Endothelial cell of umbilical vein (primary cell): ENCODE results near the gene RWDD1. TPM values are rescaled to one million over a fixed set of nuclear protein-coding genes. Genes with fewer than 3 reads are reported as not detected.
A peak's percentile ranks its signal among the peaks of the same experiment; 100 is the strongest.

Experiments used
- BruUV-seq: library from RNA; stranded (reverse); fragments of 400-500 nt; replicated peaks from 2 replicates; lab custom pipeline; 2021; lab: Mats Ljungman, UMichigan
- CTCF ChIA-PET: fragments of 300-600, 350-600 bp; sonication (Branson Sonifier 250); formaldehyde crosslinking; loops from one replicate; lab custom pipeline; 2021; ENCODE audit warnings: antibody characterized with exemption, inconsistent platforms; lab: Charles Lee
- POLR2A ChIA-PET: fragments of 300-600, 350-600 bp; sonication (Branson Sonifier 250); formaldehyde crosslinking; loops from one replicate; lab custom pipeline; 2021; ENCODE audit warnings: antibody characterized with exemption, inconsistent platforms; lab: Charles Lee
- DNase-seq: peaks from one replicate; pipeline ENCODE4 v3.0.0-alpha.2; 2011; ENCODE audit warnings: low read depth, low spot score
- FAIRE-seq: peaks from 2 replicates; lab custom pipeline; 2011; peaks lifted over from hg19 to GRCh38; lab: Jason Lieb, UNC
- H2AFZ ChIP-seq: 2 replicates; pipeline ENCODE4 v1.6.0; 2012; ENCODE audit warnings: low read depth, low read length, control low read depth, inconsistent platforms
- H3K27ac ChIP-seq: 2 replicates; pipeline ENCODE4 v1.5.1; 2011; ENCODE audit warnings: low read depth, mild to moderate bottlenecking, control low read depth, low read length, moderate library complexity; ENCODE audit not compliant: insufficient read depth
- H3K27me3 ChIP-seq, 2 experiments: 2 replicates each; pipeline versions ENCODE4 v1.6.0 to v1.6.1; 2011; ENCODE audit warnings: low read length in 2 of 2, mixed read lengths in 1 of 2; ENCODE audit not compliant: control insufficient read depth in 2 of 2, insufficient read depth in 2 of 2
- H3K36me3 ChIP-seq, 2 experiments: 2 replicates in 1 of 2; 3 replicates in 1 of 2; pipeline ENCODE4 v1.5.1; 2011; ENCODE audit warnings: low read length in 2 of 2, mild to moderate bottlenecking in 1 of 2, moderate library complexity in 1 of 2; ENCODE audit not compliant: control insufficient read depth in 2 of 2, insufficient read depth in 2 of 2; ENCODE audit errors: extremely low read depth in 1 of 2
- H3K4me1 ChIP-seq: 3 replicates; pipeline ENCODE4 v1.5.1; 2011; ENCODE audit warnings: mild to moderate bottlenecking, low read length; ENCODE audit not compliant: control insufficient read depth, insufficient read depth; ENCODE audit errors: extremely low read depth
- H3K4me2 ChIP-seq: 2 replicates; pipeline ENCODE4 v1.6.1; 2011; ENCODE audit warnings: low read length, control low read depth, mixed read lengths; ENCODE audit not compliant: insufficient read depth
- H3K4me3 ChIP-seq, 3 experiments: fragments of 200-600 bp in 1 of 3; sonication (generic), shearing (Covaris generic) in 1 of 3; replicated peaks in 1 of 3; 2 replicates each; pipeline ENCODE4 v1.5.1; 2011 to 2016; ENCODE audit warnings: control low read depth in 3 of 3, low read length in 3 of 3, mild to moderate bottlenecking in 2 of 3, inconsistent platforms in 1 of 3, low read depth in 1 of 3, moderate library complexity in 1 of 3; ENCODE audit not compliant: insufficient read depth in 1 of 3
- H3K79me2 ChIP-seq: 2 replicates; pipeline ENCODE4 v1.6.0; 2012; ENCODE audit warnings: low read length, inconsistent platforms; ENCODE audit not compliant: control insufficient read depth, insufficient read depth
- H3K9ac ChIP-seq: replicated peaks from 2 replicates; pipeline ENCODE3; 2011; ENCODE audit warnings: low read length, control low read depth; ENCODE audit not compliant: insufficient read depth; ENCODE audit errors: extremely low read depth
- H3K9me1 ChIP-seq: replicated peaks from 3 replicates; pipeline ENCODE4 v1.6.0; 2011; ENCODE audit warnings: mild to moderate bottlenecking, low read length; ENCODE audit not compliant: control insufficient read depth, insufficient read depth; ENCODE audit errors: extremely low read depth
- H3K9me3 ChIP-seq: replicated peaks from 2 replicates; pipeline ENCODE4 v1.5.1; 2012; ENCODE audit warnings: low read length, inconsistent platforms; ENCODE audit not compliant: control insufficient read depth, insufficient read depth
- H4K20me1 ChIP-seq: replicated peaks from 2 replicates; pipeline ENCODE3; 2011; ENCODE audit warnings: mild to moderate bottlenecking, low read length; ENCODE audit not compliant: control insufficient read depth, insufficient read depth; ENCODE audit errors: extremely low read depth
- CTCF ChIP-seq, 2 donors: IDR thresholded peaks; 1 replicate in 1 of 2; 2 replicates in 1 of 2; pipeline ENCODE4 v1.5.1; 2011; ENCODE audit warnings: low read length in 2 of 2, mild to moderate bottlenecking in 2 of 2, moderate library complexity in 2 of 2, control low read depth in 1 of 2, inconsistent platforms in 1 of 2, low read depth in 1 of 2; ENCODE audit not compliant: insufficient read depth in 1 of 2; ENCODE audit errors: extremely low read depth in 1 of 2
- EZH2 ChIP-seq: IDR thresholded peaks from 2 replicates; pipeline ENCODE4 v1.6.1; 2012; ENCODE audit warnings: borderline replicate concordance, low read depth, mild to moderate bottlenecking, moderate library complexity, low read length, inconsistent platforms; ENCODE audit not compliant: severe bottlenecking
- FOS ChIP-seq: IDR thresholded peaks from 2 replicates; pipeline ENCODE4 v1.6.1; 2011; ENCODE audit warnings: mild to moderate bottlenecking, low read length, moderate library complexity, borderline replicate concordance; ENCODE audit not compliant: insufficient read depth
- GATA2 ChIP-seq: IDR thresholded peaks from 2 replicates; pipeline ENCODE4 v1.7.0; 2011; ENCODE audit warnings: low read depth, mild to moderate bottlenecking, moderate library complexity, mixed read lengths, low read length; ENCODE audit not compliant: insufficient read length, insufficient read depth
- JUN ChIP-seq: IDR thresholded peaks from 2 replicates; pipeline ENCODE4 v1.6.1; 2011; ENCODE audit warnings: borderline replicate concordance, low read depth; ENCODE audit not compliant: insufficient read length, insufficient read depth
- MAX ChIP-seq: IDR thresholded peaks from 2 replicates; pipeline ENCODE4 v1.6.1; 2011; ENCODE audit not compliant: insufficient read depth, insufficient read length
- MYC ChIP-seq: IDR thresholded peaks from one replicate; pipeline ENCODE4 v1.6.1; 2011; ENCODE audit warnings: mild to moderate bottlenecking, low read depth, low read length
- POLR2A ChIP-seq: IDR thresholded peaks from 2 replicates; pipeline ENCODE4 v1.6.1; 2012; ENCODE audit warnings: low read depth, mild to moderate bottlenecking, control low read depth, low read length
- POLR2AphosphoS5 ChIP-seq: IDR thresholded peaks from 2 replicates; pipeline ENCODE4 v1.6.1; 2012; ENCODE audit warnings: low read depth, mild to moderate bottlenecking, control low read depth, low read length, moderate library complexity; ENCODE audit not compliant: insufficient read depth
- dilution Hi-C: fragments of 300-500 bp; cut with MboI; formaldehyde crosslinking; loops from one replicate; pipeline ENCODE4 v1.15.0; 2019; ENCODE audit warnings: low sequenced_read_pairs; ENCODE audit not compliant: extremely low pct_ligation_motif_present
- intact Hi-C: fragments of 100-400 bp; cut with micrococcal nuclease; formaldehyde crosslinking; loops from one replicate; pipeline ENCODE4 v1.10.0; 2022
- polyA plus RNA-seq, 4 experiments: library from polyadenylated mRNA; depleted of rRNA in 3 of 4; stranded (reverse) in 3 of 4; unstranded in 1 of 4; fragments of >200 nt; gene quantifications; 2 replicates each; pipeline versions ENCODE4 v1.2.1 to v1.2.3, GENCODE V29; 2011 to 2012; ENCODE audit warnings: missing spikeins in 1 of 4
- total RNA-seq: library from RNA; stranded (reverse); gene quantifications from 2 replicates; pipeline ENCODE4 v1.2.3, GENCODE V29; 2021

The RWDD1 gene
- total and polyA plus RNA-seq, 2 donors (not counting 3 experiments of a cell fraction or from before 2014, with no cell fraction given), result 18.7 to 37.9 TPM

- BruUV-seq, result no TSS peak
- DNase-seq (peak; percentile 57), FAIRE-seq (no peak)
- H3K4me1 ChIP-seq, result peaks cover 16% of the 10 kb centered on the region
- H3K9me1 ChIP-seq, result no peaks in the 10 kb centered on the region
- POLR2A ChIA-PET, result no interaction called here
- no peak overlapping the region for H3K4me3 ChIP-seq
- H2AFZ ChIP-seq, result no peak overlapping the region
- H3K9me3 ChIP-seq, result no peaks in the 10 kb centered on the region
- H3K9ac ChIP-seq, result peak overlapping the region; percentile 36
- peak overlapping the region; percentile 13 for H3K27ac ChIP-seq
- H3K4me2 ChIP-seq, result peak overlapping the region; percentile 37
- H3K27me3 ChIP-seq, result peaks cover 0 to 2% of the 10 kb centered on the region in 2 experiments
- H4K20me1 ChIP-seq, result no peaks in the 10 kb centered on the region
- TF ChIP-seq FOS, result no peak
- TF ChIP-seq EZH2, result no peak
- TF ChIP-seq POLR2AphosphoS5, result no peak
- TF ChIP-seq JUN, result no peak
- TF ChIP-seq MAX, result no peak
- no peak for TF ChIP-seq GATA2
- no peak for TF ChIP-seq CTCF (IDR thresholded peaks at IDR 0.05; ENCODE audit: extremely low read depth in 1 of 2, insufficient read depth in 1 of 2, low read depth in 1 of 2, low read length in 2 of 2)
- TF ChIP-seq POLR2A, result no peak
- TF ChIP-seq MYC, result no peak
- dilution Hi-C loops (no loop called here), intact Hi-C loops (loop anchor here (1.0 kb wide), 1 partner anchor 17 kb away; the partner anchor contains the start of gene CALHM5)
- no peaks in the 10 kb centered on the region for H3K36me3 ChIP-seq
- CTCF ChIA-PET, result interaction anchor here (0.6 to 1.9 kb wide), 5 partner anchors 9 to 310 kb away, joined by 3 to 13 read pairs (median 8); partner anchors contain the start of gene CALHM5
- H3K79me2 ChIP-seq, result no peaks in the 10 kb centered on the region
Measured at GRCh38 chr6:116528133-116528532, 43.2 kb upstream of the RWDD1 start.
